Stimulated activated CD8-positive, alpha-beta memory T cell treated with anti-CD3 and anti-CD28 coated beads, Interleukin-7, amount 100 ng/mL, for 24 hours (primary cell): Measurements from ENCODE around the gene C1QL1.

Experiments used
- DNase-seq: peaks from one replicate; pipeline ENCODE4 v3.0.0-alpha.2; 2020; ENCODE audit warnings: low read depth

C1QL1 gene

DNA sequence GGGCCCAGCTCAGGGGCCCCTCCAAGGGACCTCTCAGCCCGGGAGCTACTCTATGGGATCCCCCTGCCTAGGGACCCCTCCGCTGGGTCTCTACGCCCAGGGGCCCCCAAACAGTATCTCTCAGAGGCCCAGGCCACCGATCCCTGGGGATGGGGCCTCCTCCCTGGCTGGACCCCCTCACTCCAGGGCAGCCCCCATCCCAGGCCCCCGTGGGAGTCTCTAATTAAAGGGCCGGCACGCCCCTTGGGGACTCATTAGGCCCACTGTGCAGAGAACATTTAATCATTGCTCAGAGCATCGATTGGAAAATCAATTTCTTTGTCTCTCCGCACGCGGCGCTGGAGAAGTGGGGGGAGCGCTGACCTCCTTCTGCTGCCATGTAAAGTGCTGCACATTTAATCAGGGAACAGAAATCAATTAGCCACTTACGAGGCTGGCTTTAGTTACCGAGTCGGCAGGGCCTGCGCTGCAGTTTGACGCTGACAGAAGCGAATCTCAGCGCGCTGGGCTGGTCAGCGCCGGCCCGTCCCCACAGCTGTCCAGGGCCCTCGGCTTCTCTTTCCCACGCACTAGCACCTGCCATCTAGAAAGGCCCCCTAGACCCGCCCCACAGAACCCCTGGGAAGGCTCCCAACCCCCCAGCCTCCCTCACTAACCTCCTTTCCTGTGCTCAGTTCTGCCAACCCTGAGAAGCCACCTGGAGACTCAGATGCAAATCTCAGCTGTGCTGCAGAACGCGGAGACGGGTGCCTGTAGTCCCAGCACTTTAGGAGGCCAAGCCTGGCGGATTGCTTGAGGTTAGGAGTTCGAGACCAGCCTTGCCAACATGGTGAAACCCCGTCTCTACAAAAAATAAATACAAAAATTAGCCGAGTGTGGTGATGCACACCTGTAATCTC is 20.2 kb upstream of the C1QL1 start:
- DNase-seq, result no peak

DNA sequence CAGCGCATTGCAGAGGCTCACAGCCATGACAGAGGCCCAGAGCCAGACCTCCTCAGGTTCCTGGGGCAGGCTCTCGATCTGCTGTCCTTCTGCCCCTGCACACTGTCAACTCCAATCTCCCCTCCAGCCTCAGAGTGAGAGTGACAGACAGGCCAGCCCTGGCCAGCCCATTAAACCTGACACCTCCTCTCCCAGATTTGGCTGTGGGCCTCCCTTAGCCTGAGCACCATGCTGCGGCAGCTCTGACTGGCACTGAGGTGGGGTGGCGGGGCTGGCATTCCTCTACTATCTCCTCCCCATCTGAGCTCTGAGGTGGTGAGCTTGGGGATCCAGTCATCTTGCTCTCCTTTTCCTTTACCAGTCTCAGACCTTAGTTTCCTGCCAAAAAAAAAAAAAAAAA is 15.5 kb upstream of the C1QL1 start:
- no peak for DNase-seq

DNA sequence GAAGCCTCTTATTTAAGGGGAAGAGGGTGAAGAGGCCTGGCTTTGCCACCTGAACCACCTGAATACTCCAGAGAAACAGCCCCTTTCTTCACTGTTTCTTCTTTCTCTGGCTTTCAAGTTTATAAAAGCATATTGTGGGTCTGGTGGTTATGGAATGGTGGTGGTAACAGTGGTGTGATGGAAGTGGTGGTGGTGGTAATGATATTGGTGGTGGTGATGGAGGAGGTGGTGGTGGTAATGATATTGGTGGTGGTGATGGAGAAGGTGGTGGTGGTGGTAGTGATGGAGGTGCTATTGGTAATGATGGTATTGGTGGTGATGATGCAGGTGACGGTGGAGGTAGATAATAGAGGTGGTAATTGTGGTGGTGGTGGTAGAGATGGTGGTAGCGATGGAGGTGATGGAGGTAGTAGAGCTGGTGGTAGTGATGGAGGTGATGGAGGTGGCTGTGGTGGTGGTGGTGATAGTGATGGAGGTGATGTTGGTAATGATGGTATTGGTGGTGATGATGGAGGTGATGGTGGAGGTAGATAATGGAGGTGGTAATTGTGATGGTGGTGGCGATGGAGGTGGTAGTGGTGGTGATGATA is 14.1 kb upstream of the C1QL1 start:
- no peak for DNase-seq

DNA sequence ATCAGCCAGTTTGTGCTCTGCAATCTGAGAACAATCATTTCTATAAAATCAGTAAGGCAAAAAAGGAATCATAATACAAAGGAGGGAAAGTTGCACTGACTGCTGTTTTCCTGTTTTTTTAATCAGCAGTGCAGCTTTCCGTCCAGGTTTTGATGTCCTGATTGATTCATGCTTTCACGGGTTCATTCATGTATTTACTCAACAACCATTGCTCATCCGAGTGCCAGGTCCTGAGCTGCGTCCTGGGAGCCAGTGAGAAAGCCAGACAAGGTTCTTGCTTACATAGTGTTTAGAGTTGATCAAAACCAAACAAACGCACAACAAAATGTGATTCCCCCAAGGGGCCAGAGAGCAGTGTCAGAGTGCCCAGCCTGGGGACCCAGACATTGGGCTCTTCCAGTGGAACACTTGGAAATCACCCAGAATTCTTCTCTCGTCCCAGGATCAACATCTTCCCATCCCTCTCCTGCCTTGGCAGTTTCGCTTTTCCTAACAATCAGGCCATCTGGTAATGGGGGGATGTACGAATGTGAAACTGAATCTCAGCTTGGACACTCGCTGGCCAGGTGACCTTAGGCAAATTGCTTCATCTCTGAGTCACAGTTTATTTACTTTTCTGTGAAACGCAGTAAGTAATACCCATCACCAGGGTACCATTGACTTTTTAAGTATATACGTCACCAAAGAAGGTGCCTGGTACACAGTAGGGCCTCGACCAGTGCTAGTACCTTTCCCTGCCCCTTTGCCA is 13.3 kb upstream of the C1QL1 start:
- no peak for DNase-seq

DNA sequence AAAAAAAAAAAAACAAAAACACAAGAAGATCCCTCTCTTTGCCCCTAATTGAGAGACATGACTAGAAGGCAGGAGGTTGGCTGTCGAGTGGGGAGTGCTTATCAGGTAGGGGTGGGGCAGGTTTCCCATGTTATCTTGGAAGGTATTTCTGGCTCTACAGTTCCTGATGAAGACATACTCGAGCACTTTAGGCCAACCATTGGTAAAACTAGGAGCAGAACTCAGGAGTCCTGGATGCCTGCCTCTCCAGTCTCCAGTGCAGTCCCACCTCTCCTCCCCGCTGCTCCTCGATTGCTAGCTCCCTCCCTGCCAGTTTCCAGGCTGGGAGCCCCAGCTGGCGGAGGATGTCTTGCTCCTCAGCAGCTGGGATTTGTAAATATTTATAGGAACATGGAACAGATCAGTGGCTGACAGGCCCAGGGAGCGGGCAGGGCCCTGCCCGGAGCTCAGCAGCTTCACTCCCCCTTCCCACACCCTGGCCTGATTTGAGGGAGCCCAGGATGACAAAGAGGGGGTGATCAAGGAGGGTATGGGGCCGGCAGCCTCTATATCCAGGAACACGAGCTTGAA is 11.4 kb upstream of the C1QL1 start:
- DNase-seq, result no peak

DNA sequence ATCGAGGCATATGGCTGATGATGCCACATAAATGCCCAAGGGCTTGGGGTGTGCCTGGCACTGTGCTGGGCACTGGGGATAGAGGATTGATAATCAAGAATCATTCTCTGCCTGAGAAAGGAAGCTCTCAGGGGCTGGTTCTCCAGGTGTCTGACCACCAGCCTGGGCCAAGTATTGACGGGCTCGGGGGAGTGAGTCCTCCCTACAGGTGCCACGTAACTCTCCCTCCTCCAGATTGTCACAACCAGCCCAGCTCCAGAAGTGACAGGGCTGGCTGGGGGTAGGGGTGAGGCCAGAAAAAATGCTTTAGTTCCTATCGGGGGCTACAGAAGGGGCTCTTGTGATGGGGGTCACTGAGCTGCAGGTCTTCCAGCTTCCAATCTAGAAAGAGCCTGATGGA is 10.7 kb upstream of the C1QL1 start:
- no peak for DNase-seq

DNA sequence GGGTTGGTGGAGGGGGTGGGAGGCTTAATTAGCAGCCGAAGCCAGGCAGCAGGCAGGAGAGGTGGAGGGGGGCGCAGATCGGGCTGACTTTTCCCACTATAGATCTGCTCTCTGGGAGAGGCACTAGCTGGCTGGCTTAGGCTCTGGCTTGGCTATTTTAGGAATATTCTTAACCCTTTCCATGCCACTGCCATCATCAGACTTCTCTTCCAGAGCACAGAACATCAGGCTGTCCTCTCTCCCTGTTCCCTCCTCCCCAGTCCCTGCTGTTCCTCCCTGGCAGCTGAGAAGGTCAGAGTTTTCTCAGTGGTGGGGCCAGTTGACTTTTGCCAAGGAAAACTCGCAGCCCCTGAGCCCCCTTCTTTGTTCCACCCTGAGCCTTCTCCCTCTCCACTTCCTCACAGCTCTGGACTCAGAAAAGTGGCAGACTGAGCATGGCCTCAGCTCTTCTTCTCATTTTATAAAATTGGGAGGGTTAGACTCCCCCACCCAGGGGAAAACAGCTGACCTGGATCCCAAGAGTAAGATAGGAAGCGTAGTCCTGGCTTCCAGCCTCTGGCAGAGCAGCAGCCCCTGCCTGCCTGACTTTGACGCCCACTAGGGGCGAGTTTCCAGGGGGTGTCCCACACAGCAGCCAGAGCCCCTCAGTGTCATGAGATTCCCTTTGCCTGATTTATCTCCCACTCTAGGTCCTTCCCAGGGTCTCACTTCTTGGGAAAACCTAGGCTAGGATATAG is 9.9 kb upstream of the C1QL1 start:
- DNase-seq, result no peak

DNA sequence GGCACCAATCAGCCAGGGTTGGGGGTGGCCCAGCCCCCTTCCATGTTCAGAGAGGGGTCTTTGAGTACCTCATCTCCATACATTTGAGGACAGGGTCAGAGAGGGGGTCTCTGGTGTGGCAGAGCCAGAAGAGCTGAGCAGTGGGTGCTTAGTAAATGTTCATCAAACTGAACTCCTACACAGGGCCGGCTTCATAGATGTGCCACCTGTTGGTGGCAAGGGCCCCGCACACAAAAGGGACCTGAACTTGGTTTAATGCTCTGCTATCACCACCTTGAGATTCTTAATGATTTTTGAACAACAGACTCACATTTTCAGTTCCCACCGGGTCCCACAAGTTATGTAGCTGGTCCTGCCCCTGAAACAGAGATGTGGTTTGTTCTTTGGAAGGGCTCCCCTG is 9.0 kb upstream of the C1QL1 start:
- no peak for DNase-seq

DNA sequence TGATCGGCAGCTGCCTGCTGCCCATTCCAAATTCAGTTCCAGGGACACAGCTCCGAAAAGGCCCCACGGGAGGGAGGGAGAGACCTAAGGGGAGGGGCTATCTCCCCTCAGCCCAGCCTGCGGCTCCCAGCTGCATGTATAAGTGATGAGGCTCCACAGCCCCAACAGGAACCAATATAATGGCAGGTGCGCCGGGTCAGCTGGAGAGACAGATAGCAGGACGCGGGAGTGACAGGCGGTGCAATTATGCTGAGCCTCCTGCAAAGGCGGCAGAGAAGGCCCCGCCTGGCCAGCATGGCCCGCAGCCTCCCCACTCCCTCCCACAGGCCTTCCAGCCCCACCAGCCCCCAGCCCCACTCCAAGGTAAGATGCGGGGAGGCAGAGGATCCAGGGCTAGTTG is 8.1 kb upstream of the C1QL1 start:
- DNase-seq, result no peak

DNA sequence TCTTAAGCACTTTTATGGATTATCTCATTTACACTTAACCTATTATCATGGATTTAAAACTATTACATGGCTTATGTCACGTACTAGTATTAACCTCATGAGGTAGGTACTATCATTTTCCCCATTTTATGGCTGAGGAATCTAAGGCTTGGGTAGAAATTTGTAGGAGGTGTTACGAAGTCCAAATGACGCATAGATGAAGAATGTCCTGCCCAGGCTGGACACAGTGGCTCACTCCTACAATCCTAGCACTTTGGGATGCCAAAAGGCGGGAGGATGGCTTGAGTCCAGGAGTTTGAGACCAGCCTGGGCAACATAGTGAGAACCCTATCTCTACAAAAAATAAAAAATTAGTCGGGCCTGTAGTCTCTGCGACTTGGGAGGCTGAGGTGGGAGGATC is 4.8 kb upstream of the C1QL1 start:
- DNase-seq, result no peak

DNA sequence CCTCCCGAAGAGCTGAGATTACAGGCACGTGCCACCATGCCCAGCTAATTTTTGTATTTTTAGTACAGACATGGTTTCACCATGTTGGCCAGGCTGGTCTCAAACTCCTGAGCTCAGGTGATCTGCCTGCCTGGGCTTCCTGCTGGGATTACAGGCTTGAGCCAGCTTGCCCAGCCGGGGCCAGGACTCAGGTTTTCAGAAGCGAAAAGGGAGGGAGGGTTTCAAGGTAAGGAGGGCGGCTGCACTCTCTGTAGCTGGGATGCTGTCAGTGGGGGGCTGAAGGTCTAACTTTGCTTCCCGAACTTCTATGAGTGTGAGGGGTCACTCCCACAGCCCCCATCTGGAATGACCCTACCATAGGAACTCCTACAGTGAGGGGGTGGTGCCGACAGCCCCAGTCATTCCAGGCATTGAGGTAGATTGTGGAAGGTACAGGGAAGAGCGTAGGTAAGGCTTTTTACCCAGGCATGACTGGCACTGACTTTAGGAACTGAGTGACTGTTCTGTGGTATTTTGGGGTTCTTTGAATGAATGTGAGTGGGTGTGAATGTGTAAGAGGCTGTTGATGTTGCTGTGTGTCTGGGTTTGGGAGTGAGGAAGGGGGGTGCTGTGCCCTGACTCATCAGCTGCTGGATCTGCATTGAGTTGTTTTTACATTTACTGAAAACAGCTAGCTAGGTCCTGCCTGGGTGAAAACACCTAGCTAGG is 3.8 kb upstream of the C1QL1 start:
- DNase-seq, result peak; percentile 38

DNA sequence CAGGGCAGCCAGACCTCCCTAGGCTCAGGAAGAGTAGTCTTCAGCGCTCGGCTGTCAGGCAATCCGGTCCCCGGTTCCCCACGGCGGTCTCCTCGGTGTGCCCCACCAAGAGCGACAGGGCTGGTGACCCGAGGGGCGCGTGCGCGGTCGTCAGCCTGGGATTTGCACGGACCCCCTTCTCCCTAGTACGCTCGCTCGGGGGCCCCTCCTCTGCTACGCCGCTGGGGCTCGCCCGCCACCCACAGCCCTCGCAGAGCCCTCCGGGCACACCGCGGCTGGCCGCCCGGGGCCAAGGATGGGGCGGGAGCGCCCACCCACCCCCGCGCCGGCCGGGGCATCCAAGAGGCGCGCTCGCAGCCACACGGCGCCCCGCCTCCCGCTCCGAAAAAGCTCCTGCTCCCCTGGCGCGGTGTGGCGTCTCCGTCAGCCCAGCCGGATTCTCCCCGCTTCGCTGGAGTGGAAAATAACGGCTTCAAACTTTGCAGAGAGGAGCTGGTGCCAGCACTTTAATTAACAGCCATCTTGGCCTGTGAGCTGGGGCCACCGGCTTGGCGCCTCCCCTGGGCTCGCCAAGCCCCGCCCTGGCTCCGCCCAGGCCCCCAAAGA is 2.1 kb upstream of the C1QL1 start:
- DNase-seq, result no peak

DNA sequence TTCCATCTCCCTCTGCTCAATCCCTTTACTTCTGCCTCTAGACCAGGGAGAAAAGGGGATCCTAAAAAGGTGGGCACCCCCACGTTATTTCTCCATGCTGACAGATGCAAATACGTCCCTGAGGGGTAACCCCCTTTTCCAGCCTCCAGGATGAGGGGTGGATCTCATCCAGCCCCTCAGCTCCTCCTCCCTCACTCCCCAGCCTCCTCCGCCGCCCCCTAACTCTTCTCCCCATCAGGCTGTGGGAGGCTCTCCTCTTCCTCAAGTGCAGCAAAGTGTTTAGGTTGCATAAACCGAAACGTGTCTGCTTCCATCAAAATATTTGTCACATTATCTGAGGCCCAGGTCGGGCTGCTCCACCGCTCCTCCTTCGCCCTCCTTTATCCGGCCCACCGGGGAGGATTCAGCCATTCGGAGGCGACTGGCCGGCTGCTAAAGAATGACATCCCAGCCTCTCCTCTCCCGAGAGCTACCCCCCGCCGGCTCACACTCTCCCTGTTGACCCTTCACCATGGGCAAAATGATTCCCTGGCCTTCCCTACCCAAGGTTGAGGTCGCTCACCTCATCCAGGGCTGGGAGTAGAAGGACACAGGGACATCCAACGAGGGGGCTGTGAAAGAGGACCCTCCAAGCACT is 1.2 kb upstream of the C1QL1 start:
- DNase-seq, result no peak

DNA sequence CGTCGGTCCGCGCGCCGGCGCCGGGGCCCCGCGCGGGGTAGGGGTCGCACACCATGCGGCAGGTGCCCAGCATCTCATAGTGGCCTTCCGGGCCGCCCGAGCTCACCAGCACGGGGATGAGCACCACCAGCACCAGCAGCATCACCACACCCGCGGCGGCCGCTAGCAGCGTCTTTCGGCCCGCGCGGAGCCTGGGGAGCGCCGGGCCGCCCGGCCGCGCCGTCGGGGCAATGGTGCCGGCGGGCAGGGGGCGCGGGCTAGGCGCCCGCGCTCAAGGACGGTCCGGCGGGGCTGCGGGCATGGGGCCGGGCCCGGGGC is 237 bp downstream of the C1QL1 start:
- no peak for DNase-seq

DNA sequence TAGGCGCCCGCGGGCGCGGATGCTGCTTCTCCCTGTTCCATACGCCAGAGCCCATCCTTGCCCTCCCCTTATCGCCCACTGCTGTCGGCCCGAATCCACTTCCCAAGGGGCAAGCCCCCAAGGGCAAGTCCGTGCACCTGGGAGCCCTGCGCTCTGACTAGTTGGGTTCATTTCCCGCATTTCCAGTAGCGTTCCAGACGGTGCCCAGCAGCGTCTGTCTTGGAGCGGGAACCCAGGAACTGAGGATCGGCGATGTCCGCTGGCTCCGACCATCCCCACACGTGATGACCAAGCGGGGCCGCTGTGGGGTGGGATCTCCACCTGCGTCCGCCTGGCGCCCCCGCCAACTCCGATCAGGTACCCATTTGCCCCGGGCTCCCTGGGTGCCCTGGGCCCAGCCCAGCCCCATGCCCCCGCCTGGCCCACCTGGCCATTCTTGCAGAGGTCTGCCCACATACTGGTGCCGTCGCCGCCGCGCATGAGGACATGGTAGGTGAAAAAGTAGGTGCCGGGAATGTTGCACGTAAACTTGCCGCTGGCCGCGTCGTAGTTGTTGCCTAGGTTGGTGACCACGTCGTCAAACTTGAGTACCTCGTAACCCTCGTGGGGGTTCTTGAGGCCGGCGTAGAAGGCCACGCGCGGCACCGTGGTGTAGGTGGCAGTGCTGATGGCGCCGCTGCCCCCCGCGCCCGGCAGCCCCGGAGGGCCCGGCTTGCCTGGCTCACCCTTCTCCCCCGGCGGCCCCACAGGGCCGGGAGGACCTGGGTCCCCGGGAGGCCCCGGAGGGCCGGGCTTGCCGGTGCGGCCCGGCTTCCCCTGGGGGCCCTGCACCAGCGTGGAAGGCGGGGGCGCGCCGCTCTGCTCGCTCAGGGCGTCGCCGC is 837 bp downstream of the C1QL1 start:
- no peak for DNase-seq

DNA sequence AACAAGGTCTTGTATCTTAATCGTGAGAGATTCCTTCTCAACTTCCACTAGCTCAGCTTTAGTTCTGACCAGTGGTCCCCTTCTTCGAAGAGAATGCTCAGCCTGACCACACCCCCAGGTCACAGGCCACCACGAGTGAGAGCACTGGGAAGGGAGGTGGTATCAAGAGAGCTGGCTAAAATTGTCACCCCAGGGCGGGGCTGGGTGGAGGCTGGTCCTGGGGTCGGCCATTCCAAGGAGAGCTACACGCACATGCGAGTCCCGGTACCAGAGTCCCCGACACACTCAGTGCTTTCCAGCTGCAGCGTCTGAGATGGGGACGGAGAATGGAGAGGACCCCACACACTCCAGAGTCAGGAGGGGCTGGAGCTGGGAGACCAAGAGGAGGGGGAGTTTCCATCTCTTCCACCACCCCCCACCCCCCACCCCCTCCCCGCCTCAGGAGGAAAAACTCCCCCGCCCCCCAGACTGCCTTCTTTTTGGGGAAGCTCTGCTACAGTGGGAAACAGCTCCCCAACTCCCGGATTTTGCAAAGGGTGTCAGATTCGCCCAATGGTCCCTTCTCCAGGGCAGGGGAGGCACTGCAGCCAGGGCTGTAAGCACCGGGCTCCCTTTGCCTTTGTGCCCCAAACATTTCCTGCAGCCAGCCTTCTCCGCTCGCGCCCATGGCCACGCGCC is 1.6 kb downstream of the C1QL1 start:
- DNase-seq, result no peak

DNA sequence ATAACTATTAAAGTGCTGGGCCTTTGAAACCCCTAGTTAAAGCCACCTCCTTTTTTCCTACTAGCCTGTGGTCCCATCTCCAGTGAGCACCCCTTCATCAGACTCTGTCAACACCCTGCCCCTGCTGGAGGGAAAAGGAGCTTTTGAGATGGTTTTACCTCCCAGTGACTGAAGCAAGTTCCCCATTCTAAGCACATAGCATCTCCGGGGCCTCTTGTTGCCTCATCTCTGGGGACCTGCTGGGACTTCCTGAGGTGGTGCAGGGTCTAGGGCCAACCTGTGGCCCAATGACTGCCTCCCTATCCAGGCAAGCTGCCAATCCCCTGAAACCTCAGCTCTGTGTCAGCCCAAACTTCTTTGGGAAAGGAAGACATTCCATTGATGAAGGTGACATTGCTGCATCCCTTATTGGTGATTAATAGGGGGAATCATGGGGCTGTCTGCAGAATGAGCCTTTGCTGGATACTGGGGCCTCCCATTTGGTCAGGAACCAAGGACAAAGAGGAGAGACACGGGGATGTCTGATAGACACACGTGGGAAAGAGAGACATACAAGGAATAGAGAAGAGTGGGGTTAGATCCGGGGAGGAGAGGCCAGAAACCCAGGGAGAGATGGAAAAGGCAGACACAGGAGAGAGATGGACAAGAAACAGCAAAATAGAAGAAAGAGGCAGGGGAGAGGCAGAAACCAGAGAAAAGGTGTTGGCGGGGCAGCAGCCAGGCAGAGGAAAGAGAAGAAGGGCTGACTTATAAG is 2.4 kb downstream of the C1QL1 start:
- DNase-seq, result no peak

DNA sequence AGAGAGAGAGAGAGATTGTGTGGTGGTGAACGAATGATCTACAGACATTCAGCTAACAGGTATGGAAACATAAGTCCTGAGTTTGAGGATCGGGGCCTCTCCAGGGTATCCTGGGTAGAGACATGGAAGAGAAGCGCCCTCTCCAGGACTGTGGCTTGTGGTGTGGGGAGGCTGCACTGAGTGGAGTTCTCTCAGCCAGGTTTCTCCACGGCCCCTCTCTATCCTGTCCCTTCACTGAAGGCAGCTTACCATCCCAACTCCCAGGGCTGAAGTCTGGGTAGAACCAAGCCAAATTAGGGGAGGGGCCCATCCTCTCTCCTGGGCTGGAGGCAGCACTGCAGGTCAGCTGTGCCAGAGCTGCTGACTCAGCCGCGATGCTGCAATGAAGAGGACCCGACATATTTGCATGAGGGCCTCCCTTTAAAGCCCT is 6.2 kb downstream of the C1QL1 start:
- DNase-seq, result no peak
